Measurements from ENCODE around the gene SMYD3.
"Not testable (repeated sequence)": the region's sequence is repeated elsewhere in the genome, so short reads cannot be mapped to it uniquely, and the experiment has no call there.

SMYD3 gene

DNA sequence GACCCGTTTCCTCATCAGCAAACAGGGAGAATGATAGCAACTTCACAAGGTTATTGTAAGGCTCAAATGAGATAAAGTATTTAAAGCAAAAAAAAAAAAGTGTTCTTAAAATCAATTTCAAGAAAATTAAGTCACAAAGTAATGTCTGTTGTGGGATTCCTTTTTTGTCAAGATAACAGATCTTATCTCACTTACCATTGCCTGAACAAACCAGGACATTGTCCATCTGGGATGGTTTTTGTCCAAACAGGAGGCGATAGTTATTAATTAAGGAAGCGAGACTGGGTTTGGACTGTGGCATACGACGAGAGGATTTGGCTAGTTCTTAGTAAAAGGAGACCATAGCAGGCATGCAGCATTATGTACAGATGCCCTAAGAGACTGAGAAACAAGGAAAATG, 458.4 kb downstream of the SMYD3 start:
- no peak for DNase-seq

DNA sequence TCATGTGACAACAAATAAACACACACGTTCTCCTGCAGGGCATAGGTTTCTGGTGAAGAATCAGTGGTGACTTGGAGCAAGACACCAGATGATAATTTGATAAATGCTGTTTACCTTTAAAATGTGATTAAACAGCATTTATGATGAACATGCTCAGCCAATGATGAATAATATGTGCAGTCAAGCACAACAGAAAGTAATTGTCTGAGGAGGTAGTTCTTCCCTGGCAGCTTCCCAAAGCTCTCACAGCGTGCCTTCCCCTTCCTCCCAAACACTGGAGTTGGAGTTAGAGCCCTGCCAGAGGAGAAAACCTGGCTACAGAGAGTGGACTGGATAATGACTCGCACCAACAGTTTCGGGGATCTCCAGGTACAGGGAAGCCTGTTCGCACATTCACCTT, 463.5 kb downstream of the SMYD3 start:
- no peak for DNase-seq

DNA sequence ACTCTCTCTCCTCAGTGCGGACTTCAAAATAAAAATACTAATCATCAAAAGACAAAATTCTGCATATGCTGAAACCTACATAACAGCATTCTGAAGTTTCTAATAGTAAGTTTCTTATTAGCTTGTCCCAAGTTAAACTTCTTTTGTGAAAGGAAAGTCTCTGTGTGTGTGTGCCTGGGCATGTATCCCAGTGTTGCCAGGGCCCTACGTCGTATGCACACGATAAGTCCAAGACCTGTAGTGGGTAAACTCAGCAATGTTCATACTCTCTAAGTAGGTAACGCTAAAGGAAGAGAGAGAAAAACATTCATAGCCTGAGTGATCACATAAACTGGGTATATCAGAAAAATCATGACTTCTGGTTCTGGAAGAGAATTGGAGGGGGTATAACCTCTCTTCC, 465.7 kb downstream of the SMYD3 start:
- no peak for DNase-seq

DNA sequence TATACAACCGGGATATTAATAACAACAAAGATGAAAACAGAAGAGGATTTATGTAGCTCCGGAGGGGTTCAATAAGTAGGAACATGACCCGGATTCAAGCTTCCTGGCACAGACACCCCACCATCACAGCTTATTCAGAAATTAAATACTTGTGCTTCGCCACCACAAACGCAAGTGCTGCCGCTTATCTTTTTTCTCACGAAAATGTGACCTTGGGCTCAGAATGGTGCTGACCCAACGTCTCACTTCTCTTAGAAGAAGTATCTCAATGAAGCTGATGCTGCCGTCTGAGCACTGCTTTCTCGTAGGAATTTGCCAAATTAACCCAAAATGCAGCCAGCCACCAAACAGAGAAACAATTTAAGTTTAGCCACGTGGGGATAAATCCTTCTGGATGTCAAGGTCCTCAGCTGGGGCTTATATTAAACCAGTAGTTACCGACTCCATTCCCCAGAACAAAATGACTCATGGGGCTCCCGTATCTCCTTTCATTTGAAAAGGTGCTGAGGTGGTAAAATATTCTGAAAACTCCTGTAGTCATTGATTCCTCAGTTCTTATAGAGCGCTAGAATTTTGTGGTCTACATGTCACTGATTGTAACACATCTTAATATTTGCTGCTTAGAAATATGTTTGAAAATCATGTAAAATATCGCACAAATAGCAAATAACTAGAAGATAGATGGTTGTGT, 466.7 kb downstream of the SMYD3 start:
- no peak for DNase-seq

DNA sequence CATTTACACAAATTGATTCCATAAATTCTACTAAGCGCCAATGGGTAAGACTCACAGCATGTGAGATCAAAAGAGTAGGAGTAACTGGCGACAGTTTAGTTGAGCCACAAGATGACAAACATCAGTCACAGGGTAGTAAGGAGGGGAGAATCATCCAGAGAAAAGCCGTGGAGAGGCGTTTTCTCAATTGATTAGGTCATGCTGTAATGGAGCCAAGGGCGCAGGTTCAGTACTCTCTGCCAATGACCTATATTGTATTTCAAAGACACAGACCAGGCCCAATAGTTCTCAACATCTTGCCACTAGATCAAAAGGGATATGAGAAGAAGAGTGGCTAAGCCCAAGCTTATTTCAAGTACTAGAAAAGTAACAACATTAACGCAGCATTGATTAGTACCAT, 467.5 kb downstream of the SMYD3 start:
- DNase-seq: no peak

DNA sequence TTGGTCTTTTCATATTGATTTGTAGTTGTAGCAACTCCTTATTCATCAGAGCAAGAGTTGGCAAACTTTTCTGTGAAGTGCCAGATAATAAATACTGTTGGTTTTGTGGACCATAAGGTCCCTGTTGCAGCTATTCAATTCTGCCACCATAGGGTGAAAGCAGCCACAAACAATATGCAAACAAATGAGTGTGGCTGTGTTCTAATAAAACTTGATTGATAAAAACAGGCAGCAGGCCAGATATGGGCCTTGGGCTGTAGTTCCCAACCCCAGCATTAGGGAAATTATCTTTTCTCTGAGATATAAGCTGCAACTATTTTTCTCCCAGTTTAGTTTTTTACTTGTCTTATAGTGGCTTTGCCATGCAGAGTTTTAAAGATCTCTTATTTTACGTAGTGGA, 469.2 kb downstream of the SMYD3 start:
- DNase-seq: no peak

DNA sequence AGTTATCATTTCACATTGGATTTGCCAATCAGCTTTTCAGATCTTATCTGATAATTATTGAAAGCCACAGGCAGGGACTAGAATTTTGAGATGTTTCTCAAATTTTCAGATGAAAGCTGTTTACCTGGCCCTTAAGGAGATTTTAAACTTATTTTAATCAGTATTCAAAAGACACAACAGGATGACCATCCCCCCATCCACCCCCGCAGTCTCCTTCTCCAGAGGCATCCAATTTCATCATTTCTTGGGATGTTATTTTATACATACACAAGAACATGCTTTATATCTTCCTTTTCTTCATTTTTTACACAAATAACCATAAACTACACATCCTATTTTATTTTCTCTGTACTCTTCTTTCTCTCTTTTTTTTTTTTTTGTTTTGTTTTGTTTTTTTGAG, 470.9 kb downstream of the SMYD3 start:
- no peak for DNase-seq

DNA sequence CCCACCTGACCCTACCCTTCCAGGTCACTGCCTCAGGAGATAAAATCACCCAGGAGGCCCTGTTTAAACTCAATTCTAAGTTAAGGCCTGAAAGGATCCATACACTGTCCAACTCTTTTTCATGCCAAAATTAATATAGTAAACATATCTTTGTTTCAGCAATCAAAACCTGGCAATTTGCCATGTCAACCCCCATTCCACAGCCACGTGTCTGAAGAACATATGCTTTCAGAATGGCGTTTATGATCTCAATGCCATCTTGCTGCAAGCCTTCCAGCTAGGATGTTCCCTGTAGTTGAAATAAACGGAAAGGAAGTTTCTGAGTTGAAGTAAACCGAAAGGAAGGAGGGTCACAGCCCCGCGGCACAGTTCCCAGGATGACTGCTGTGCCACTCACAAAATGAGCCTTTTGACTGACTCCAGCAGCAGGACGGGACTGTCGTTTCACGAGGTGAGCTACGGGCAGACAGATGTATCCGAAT, 472.0 kb downstream of the SMYD3 start:
- no peak for DNase-seq

DNA sequence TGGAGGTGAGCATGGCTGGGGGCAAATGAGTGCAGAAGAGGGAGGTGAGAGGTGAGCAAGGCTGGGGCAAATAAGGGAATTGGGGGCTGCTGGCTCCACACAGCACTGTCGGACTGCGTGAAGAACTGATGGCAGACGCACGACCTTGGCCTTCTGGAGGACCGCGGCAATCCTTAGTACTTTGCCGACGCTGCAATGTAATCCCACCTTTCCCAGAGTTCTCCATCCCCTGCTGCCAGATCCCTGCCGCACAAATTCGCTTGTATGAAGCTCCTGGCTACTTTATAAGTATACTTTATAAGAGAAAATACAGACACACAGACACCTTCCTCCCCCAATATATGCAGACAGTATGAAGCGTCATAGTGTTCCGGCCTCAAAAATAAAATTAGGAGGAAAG, 472.4 kb downstream of the SMYD3 start:
- no peak for DNase-seq

DNA sequence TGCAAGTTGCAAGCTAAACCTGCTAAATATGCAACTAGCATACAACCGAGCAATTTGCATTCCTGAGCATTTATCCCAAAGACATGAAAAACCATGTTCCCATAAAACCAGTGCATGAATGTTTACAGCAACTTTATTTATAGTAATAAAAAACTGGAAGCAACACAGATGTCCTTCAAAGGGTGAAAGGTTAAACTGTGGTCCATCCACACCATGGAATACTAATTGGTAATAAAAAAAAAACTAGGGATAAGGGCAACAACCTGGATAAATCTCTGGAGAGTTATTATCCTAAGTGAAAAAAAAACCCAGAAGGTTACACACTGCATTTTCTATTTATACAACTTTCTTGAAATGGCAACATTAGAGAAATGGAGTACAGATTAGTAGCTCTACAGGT, 474.1 kb downstream of the SMYD3 start:
- DNase-seq: no peak

DNA sequence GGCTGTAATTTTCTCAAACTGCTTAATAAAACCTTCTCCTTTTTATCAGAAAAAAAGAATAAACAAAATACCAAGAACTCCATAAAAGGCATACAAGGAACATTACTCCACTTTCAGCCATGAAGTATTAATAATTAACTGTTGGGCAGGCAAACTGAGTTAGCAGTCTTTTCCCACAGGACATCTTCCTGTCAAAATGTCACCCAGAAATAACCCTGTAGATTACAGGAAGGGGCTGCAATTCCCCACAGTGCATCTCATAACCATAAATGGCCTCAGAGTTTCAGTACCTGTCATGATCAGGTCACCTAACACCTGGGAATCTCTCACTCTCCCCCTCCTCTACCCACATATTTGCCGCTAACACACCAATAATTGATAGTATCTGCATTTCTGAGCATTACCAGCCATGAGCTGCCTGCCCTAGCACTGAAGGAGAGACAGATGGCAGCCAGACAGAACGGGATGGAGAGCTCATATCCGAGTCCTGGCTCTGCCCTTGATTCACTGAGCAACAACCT, 475.0 kb downstream of the SMYD3 start:
- no peak for DNase-seq

DNA sequence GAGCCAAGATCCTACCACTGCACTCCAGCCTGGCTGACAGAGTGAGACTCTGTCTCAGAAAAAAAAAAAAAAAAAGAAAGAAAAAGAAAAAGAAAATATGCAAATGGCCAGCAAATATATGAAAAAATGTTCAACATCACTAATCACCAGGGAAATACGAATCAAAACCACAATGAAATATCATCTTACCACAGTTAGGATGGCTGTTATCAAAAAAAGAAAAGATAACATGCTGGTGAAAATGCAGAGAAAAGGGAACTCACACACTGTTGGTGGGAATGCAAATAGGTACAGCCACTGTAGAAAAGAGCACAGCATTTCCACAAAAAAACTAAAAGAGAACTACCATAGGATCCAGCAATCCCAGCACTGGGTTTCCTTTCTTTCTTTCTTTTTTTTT, 477.5 kb downstream of the SMYD3 start:
- no peak for DNase-seq

DNA sequence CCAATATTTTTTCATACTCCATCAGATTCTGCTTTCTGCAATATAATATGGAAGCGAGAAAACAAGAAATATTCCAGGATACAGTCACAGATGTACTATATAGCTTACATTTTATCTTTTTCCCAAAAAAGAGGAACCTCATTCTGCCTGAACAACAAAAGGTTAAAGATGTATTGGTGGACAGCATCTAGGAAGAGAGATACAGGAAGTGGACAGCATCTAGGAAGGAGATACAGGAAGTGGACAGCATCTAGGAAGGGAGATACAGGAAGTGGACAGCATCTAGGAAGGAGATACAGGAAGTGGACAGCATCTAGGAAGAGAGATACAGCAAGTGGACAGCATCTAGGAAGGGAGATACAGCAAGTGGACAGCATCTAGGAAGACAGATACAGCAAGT, 483.0 kb downstream of the SMYD3 start:
- not testable (repeated sequence) for DNase-seq

DNA sequence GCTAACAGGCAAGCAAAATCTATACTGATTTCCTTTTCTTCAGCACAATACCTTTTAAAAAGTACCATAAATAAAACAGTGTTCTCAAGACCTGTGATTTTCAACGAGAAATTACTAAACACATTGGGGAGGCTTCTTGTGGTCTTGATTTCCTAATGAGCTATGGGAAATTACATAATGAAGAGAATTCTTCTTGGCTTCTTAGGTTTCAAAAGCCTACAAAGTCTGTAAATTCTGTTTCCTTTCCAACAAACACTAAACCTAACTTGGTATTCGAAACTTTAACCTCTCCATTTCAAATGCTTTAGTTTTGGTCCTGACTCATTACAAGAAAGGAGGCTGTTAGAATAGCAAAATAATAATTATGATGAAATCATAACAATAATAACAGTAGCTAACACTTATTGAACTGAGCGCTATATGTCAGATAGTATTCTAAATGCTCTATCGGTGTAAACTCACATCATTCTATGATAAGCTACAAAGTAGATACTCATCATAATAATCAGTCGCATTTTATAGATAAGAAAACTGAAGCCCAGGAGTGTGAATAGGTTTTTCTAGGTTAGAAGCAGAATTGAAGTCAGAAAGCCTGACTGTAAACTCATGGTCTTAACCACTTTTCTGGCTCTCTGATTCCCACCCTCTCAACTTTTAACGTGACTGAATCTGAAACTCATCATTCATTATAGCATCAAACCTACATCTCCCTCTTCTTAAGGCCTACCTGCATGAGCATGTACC, 486.7 kb downstream of the SMYD3 start:
- DNase-seq: no peak

DNA sequence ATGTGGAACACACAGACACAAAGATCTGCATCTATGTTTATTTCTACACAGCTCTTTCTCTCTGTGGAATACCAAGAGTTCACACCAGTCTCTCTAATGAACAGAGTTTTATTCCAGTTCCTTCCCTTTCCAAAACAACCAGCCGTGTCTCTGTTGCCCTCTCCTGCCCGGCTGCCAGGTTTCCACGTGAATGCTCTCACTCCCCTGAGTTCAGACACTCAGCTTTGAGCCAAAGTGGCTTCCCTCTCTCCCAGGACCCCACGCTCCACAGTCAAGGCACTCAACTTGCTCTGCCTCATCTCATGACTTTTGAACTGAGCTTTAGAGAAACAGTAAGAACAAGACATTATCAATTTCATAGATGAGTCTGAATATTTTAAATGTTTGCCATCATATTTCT, 488.9 kb downstream of the SMYD3 start:
- DNase-seq: no peak

DNA sequence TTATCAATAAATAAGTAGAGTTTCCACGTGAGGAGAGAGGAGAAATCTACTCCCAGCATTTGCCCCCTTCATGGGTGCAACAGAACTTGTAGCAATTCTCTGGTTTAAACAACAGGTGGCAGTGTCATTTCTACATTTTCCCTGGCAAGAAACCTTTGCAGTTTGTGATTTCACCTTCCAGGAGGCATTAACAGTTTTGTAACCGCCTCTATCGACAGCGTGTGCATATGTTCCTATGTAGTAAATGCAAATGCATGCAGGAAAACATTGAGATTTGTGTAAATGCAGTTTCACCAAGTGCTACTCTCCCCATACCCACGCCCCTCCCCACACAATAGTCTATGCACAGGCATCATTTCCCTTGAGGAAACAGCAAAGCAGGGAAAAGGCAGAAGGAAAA, 494.7 kb downstream of the SMYD3 start:
- DNase-seq: peak in 1 of 2 experiments; percentile 63

DNA sequence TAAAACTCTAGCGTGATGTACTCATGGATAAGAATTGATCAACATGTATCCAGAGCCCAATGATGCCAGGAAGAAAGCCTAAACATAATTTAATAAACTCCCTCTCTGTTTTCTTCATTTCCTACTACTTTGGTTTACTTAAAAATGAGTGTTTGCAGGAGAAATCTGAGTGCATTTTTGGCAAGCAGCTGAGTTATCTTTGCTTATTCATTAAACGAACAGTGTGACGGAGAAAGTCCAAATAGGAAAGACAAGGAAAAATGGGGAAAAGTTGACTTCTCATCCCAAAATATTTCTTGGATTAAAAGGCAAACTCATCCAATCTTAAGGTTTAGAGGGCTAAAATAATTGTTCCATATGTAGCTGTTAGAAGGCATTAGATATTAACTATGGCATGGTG, 496.7 kb downstream of the SMYD3 start:
- DNase-seq: no peak

DNA sequence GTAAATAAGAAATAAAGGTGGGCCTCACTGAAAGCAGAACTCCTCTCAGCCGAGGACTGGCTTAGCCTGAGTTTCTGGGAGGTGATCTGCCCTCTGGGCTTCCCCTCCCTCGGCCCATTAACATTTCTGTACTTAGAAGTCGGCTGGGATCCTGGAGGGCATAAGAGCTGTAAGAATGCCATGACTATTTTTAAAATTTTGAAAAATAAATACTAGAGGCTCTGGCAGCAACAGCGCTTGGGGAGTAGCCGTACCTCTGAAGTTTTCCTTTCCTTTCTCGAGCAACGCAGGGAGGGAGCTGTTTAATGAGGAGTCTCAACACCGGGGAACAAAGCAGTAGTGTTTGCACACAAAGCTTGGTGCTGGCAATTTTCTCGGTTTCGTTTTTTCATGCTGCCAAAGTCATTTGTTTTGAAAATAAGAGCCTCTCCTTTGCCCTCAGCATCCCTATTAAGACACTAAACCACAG, 498.7 kb downstream of the SMYD3 start:
- DNase-seq: no peak

DNA sequence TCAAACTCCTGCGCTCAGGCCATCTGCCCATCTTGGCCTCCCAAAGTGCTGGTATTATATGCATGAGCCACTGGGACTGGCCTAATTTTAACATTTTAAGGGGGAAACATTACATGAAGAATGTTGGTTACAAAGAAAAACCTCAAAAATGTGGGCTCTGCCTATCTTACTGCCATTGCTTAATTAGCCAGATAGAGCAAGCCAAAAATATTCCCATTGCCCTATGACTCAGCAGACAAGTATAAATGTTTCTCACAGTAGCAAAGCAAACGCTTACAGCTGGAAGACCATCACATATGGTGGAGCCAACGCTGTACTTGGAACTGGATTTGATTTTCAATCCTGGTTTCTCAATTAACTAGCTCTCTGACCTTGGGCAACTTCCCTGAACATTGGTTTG, 502.0 kb downstream of the SMYD3 start:
- DNase-seq: no peak

DNA sequence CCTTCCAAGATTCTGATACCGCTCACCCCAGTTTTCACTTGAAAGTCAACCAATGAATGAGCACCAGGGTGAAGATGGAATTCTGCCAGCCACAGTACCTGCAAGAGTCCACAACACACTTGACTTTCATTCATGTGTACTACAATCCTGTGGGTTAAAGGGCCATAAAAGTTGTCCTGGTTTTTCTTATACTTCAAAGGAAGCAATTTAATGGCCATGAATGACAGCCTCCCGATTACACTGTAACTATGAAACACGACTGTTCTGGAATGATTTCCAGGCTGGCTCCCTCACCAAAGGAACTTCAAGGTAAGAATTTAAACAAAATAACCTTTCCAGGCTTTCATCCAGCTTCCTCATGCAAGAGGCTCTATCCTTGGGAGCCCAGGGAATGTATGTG, 502.8 kb downstream of the SMYD3 start:
- DNase-seq: no peak

DNA sequence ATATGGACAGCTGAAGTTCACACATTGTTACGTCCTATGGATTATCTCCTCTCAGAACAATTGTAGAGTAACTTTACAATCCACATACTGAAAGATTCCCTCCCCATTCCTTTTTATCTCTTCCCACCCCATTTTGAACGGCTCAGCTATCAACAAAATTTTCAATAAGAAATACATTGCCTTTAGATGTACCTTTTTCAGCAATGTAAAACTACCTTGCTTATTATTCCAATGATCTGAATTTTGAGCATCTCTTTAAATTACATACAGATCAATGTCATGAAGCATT, 503.7 kb downstream of the SMYD3 start:
- no peak for DNase-seq

DNA sequence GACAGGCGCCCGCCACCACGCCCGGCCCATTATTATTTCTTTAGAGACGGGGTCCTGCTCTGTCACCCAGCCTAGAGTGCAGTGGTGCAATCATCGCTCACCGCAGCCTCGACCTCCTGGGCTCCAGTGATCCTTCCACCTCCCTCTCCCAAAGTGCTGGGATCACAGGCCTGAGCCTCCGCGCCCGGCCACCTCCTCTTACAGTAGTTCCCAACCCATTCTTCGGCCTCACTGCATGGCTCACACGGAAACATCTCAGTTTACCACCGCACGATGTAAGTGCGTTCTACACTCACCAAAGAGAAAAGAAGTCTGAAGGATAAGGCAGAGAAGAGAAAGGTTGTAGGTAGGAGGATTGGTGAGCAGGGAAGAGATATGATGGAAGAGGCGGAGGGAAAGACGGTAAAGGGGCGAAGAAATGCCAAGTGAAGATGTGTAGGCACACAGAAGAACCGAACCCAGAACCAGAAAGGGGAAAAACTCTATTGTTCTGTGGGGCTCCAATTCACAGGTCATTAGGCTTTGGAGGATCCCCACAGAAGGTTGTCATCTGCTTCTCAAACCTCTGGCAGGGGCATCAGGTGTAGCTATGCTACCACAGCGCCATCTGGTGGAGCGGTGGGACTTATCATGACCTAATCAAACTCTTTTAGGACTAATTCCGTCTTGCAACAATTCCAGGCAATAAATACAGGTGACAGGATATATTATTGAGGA, 504.2 kb downstream of the SMYD3 start:
- peak; percentile 45 to 85 for DNase-seq

DNA sequence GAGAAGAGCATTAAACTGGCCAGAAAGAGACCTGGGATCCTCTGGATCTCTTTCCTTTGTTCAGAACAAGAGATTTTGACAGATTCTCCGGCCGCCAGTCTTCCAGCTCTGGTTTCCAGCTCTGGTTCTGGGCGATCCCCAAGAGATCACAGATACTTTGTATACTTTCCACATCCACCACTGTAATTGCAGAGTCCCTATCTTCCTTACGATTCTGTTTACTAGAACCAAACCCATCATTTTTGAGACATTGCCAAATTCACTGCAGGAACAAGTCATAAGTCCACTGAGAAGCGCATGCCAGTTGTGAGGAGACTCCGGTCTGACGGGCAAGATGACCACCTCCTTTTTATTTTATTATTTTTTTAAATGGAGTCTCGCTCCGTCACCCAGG, 505.2 kb downstream of the SMYD3 start:
- no peak for DNase-seq

Data from SW 1271 (cell line).